ENCODE measurements around the gene CHFR.
"Not testable (repeated sequence)": the region's sequence is repeated elsewhere in the genome, so short reads cannot be mapped to it uniquely, and the experiment has no call there.

The CHFR gene

GRCh38 chr12:132807295-132808092 is 79.9 kb downstream of the CHFR start:
- Histone ChIP-seq H3K36me3 (ENCODE audit: control insufficient read depth, insufficient read depth, low read length) (peaks cover 65% of the 10 kb centered on the region), H3K4me3 (ENCODE audit: low read depth, low read length) (no peak overlapping the region)

GRCh38 chr12:132806857-132807256 is 80.5 kb downstream of the CHFR start:
- Histone ChIP-seq H3K4me3 (ENCODE audit: low read depth, low read length) (no peak overlapping the region), H3K9ac (ENCODE audit: low read length) (no peak overlapping the region), H3K9me3 (ENCODE audit: control insufficient read depth, insufficient read depth, low read depth, low read length) (no peaks in the 10 kb centered on the region), H3K27me3 (ENCODE audit: control insufficient read depth, insufficient read depth, low read length) (no peaks in the 10 kb centered on the region), H3K36me3 (ENCODE audit: control insufficient read depth, insufficient read depth, low read length) (peaks cover 64% of the 10 kb centered on the region), H3K27ac (ENCODE audit: low read depth, low read length) (no peak overlapping the region), H3K4me1 (ENCODE audit: control insufficient read depth, insufficient read depth, low read length) (peaks cover 6% of the 10 kb centered on the region; the same call in 1 of the 2 replicates)

More at GRCh38 chr12:132807295-132808092, 79.9 kb downstream of the CHFR start:
- H3K4me1 ChIP-seq (ENCODE audit: control insufficient read depth, insufficient read depth, low read length): peaks cover 6% of the 10 kb centered on the region; the same call in 1 of the 2 replicates
- no peaks in the 10 kb centered on the region for H3K27me3 ChIP-seq (ENCODE audit: control insufficient read depth, insufficient read depth, low read length)
- H3K9ac ChIP-seq (ENCODE audit: low read length): no peak overlapping the region
- no peaks in the 10 kb centered on the region for H3K9me3 ChIP-seq (ENCODE audit: control insufficient read depth, insufficient read depth, low read depth, low read length)
- H3K27ac ChIP-seq (ENCODE audit: low read depth, low read length): no peak overlapping the region

- peaks cover 6% of the 10 kb centered on the region; the same call in 1 of the 2 replicates for H3K4me1 ChIP-seq (ENCODE audit: control insufficient read depth, insufficient read depth, low read length)
- H3K9me3 ChIP-seq (ENCODE audit: control insufficient read depth, insufficient read depth, low read depth, low read length): no peaks in the 10 kb centered on the region
- H3K9ac ChIP-seq (ENCODE audit: low read length): no peak overlapping the region
- no peak overlapping the region for H3K27ac ChIP-seq (ENCODE audit: low read depth, low read length)
- no peak overlapping the region for H3K4me3 ChIP-seq (ENCODE audit: low read depth, low read length)
- peaks cover 81% of the 10 kb centered on the region for H3K36me3 ChIP-seq (ENCODE audit: control insufficient read depth, insufficient read depth, low read length)
- H3K27me3 ChIP-seq (ENCODE audit: control insufficient read depth, insufficient read depth, low read length): no peaks in the 10 kb centered on the region
These were observed 83.0 kb downstream of the CHFR start for GRCh38 chr12:132804426-132804861.

GRCh38 chr12:132803888-132804287 is 83.5 kb downstream of the CHFR start:
- no peak overlapping the region for H3K9ac ChIP-seq (ENCODE audit: low read length)
- H3K27ac ChIP-seq (ENCODE audit: low read depth, low read length): 0 out of 2 replicates have a peak overlapping the region, but pooled peaks have one; percentile 12
- H3K27me3 ChIP-seq (ENCODE audit: control insufficient read depth, insufficient read depth, low read length): no peaks in the 10 kb centered on the region
- peaks cover 6% of the 10 kb centered on the region; the same call in 1 of the 2 replicates for H3K4me1 ChIP-seq (ENCODE audit: control insufficient read depth, insufficient read depth, low read length)
- no peak overlapping the region for H3K4me3 ChIP-seq (ENCODE audit: low read depth, low read length)
- no peaks in the 10 kb centered on the region for H3K9me3 ChIP-seq (ENCODE audit: control insufficient read depth, insufficient read depth, low read depth, low read length)
- peaks cover 86% of the 10 kb centered on the region for H3K36me3 ChIP-seq (ENCODE audit: control insufficient read depth, insufficient read depth, low read length)

GRCh38 chr12:132803125-132803524 is 84.3 kb downstream of the CHFR start:
- Histone ChIP-seq H3K36me3 (ENCODE audit: control insufficient read depth, insufficient read depth, low read length) (peaks cover 88% of the 10 kb centered on the region), H3K9ac (ENCODE audit: low read length) (no peak overlapping the region), H3K27ac (ENCODE audit: low read depth, low read length) (no peak overlapping the region), H3K4me3 (ENCODE audit: low read depth, low read length) (no peak overlapping the region), H3K9me3 (ENCODE audit: control insufficient read depth, insufficient read depth, low read depth, low read length) (no peaks in the 10 kb centered on the region), H3K27me3 (ENCODE audit: control insufficient read depth, insufficient read depth, low read length) (no peaks in the 10 kb centered on the region), H3K4me1 (ENCODE audit: control insufficient read depth, insufficient read depth, low read length) (peaks cover 6% of the 10 kb centered on the region; the same call in 1 of the 2 replicates)

GRCh38 chr12:132801741-132802140 is 85.7 kb downstream of the CHFR start:
- Histone ChIP-seq H3K9me3 (ENCODE audit: control insufficient read depth, insufficient read depth, low read depth, low read length) (no peaks in the 10 kb centered on the region), H3K27me3 (ENCODE audit: control insufficient read depth, insufficient read depth, low read length) (no peaks in the 10 kb centered on the region), H3K27ac (ENCODE audit: low read depth, low read length) (no peak overlapping the region), H3K4me3 (ENCODE audit: low read depth, low read length) (no peak overlapping the region), H3K36me3 (ENCODE audit: control insufficient read depth, insufficient read depth, low read length) (peaks cover 90% of the 10 kb centered on the region), H3K4me1 (ENCODE audit: control insufficient read depth, insufficient read depth, low read length) (no peaks in the 10 kb centered on the region), H3K9ac (ENCODE audit: low read length) (no peak overlapping the region)

- Histone ChIP-seq H3K9me3 (ENCODE audit: control insufficient read depth, insufficient read depth, low read depth, low read length) (no peaks in the 10 kb centered on the region), H3K4me3 (ENCODE audit: low read depth, low read length) (no peak overlapping the region), H3K36me3 (ENCODE audit: control insufficient read depth, insufficient read depth, low read length) (peaks cover 90% of the 10 kb centered on the region), H3K27me3 (ENCODE audit: control insufficient read depth, insufficient read depth, low read length) (no peaks in the 10 kb centered on the region), H3K9ac (ENCODE audit: low read length) (no peak overlapping the region), H3K27ac (ENCODE audit: low read depth, low read length) (no peak overlapping the region), H3K4me1 (ENCODE audit: control insufficient read depth, insufficient read depth, low read length) (no peaks in the 10 kb centered on the region)
These were observed 88.6 kb downstream of the CHFR start for GRCh38 chr12:132798836-132799235.

GRCh38 chr12:132797820-132798570 is 89.4 kb downstream of the CHFR start:
- no peaks in the 10 kb centered on the region for H3K4me1 ChIP-seq (ENCODE audit: control insufficient read depth, insufficient read depth, low read length)
- H3K4me3 ChIP-seq (ENCODE audit: low read depth, low read length): no peak overlapping the region
- H3K27me3 ChIP-seq (ENCODE audit: control insufficient read depth, insufficient read depth, low read length): no peaks in the 10 kb centered on the region
- no peaks in the 10 kb centered on the region for H3K9me3 ChIP-seq (ENCODE audit: control insufficient read depth, insufficient read depth, low read depth, low read length)
- no peak overlapping the region for H3K9ac ChIP-seq (ENCODE audit: low read length)
- no peak overlapping the region for H3K27ac ChIP-seq (ENCODE audit: low read depth, low read length)
- H3K36me3 ChIP-seq (ENCODE audit: control insufficient read depth, insufficient read depth, low read length): peaks cover 85% of the 10 kb centered on the region

- H3K27ac ChIP-seq (ENCODE audit: low read depth, low read length): no peak overlapping the region
- no peaks in the 10 kb centered on the region for H3K9me3 ChIP-seq (ENCODE audit: control insufficient read depth, insufficient read depth, low read depth, low read length)
- no peaks in the 10 kb centered on the region for H3K27me3 ChIP-seq (ENCODE audit: control insufficient read depth, insufficient read depth, low read length)
- H3K9ac ChIP-seq (ENCODE audit: low read length): no peak overlapping the region
- H3K36me3 ChIP-seq (ENCODE audit: control insufficient read depth, insufficient read depth, low read length): peaks cover 79% of the 10 kb centered on the region
- no peaks in the 10 kb centered on the region for H3K4me1 ChIP-seq (ENCODE audit: control insufficient read depth, insufficient read depth, low read length)
- H3K4me3 ChIP-seq (ENCODE audit: low read depth, low read length): no peak overlapping the region
These were observed 91.6 kb downstream of the CHFR start for GRCh38 chr12:132795847-132796246.

GRCh38 chr12:132791940-132792339 is 95.5 kb downstream of the CHFR start:
- not testable (repeated sequence) for H3K4me1 ChIP-seq (ENCODE audit: control insufficient read depth, insufficient read depth, low read length); H3K9ac ChIP-seq (ENCODE audit: low read length); H3K9me3 ChIP-seq (ENCODE audit: control insufficient read depth, insufficient read depth, low read depth, low read length); H3K4me3 ChIP-seq (ENCODE audit: low read depth, low read length); H3K27me3 ChIP-seq (ENCODE audit: control insufficient read depth, insufficient read depth, low read length); H3K27ac ChIP-seq (ENCODE audit: low read depth, low read length)
- peaks cover 66% of the 10 kb centered on the region for H3K36me3 ChIP-seq (ENCODE audit: control insufficient read depth, insufficient read depth, low read length)

- H3K27ac ChIP-seq (ENCODE audit: low read depth, low read length): no peak overlapping the region
- no peak overlapping the region for H3K9ac ChIP-seq (ENCODE audit: low read length)
These were observed 98.3 kb downstream of the CHFR start for GRCh38 chr12:132789099-132789471.

More at GRCh38 chr12:132789099-132789471, 98.3 kb downstream of the CHFR start:
- H3K4me3 ChIP-seq (ENCODE audit: low read depth, low read length): no peak overlapping the region
- no peaks in the 10 kb centered on the region for H3K4me1 ChIP-seq (ENCODE audit: control insufficient read depth, insufficient read depth, low read length)
- H3K27me3 ChIP-seq (ENCODE audit: control insufficient read depth, insufficient read depth, low read length): no peaks in the 10 kb centered on the region
- H3K36me3 ChIP-seq (ENCODE audit: control insufficient read depth, insufficient read depth, low read length): peaks cover 69% of the 10 kb centered on the region
- no peaks in the 10 kb centered on the region for H3K9me3 ChIP-seq (ENCODE audit: control insufficient read depth, insufficient read depth, low read depth, low read length)

Data from HUES6 (cell line).